CD1c-positive myeloid dendritic cell (primary cell): ENCODE data around the gene C1GALT1.
A peak's percentile ranks its signal among the peaks of the same experiment; 100 is the strongest.

ENCODE experiments used
- DNase-seq: peaks from one replicate; pipeline ENCODE4 v3.0.0-alpha.2; 2016; ENCODE audit errors: extremely low spot score

C1GALT1 gene

GRCh38 chr7:7201578-7202374 is 19.4 kb downstream of the C1GALT1 start:
- no peak for DNase-seq

- no peak for DNase-seq
Observed at GRCh38 chr7:7202375-7202720, 20.0 kb downstream of the C1GALT1 start.

GRCh38 chr7:7203813-7204575 is 21.6 kb downstream of the C1GALT1 start:
- DNase-seq = no peak

- DNase-seq = no peak
Observed at GRCh38 chr7:7207876-7208275, 25.5 kb downstream of the C1GALT1 start.

- DNase-seq = no peak
Observed at GRCh38 chr7:7208520-7208919, 26.2 kb downstream of the C1GALT1 start.

- no peak for DNase-seq
Observed at GRCh38 chr7:7209412-7210050, 27.2 kb downstream of the C1GALT1 start.

GRCh38 chr7:7210475-7211237 is 28.3 kb downstream of the C1GALT1 start:
- DNase-seq = no peak

GRCh38 chr7:7212612-7213011 is 30.3 kb downstream of the C1GALT1 start:
- DNase-seq = no peak

- no peak for DNase-seq
Observed at GRCh38 chr7:7214398-7215347, 32.3 kb downstream of the C1GALT1 start.

GRCh38 chr7:7216279-7216678 is 33.9 kb downstream of the C1GALT1 start:
- no peak for DNase-seq

- peak; percentile 27 for DNase-seq
Observed at GRCh38 chr7:7219216-7219615, 36.9 kb downstream of the C1GALT1 start.

- DNase-seq = no peak
Observed at GRCh38 chr7:7220821-7221220, 38.5 kb downstream of the C1GALT1 start.

- no peak for DNase-seq
Observed at GRCh38 chr7:7221599-7222038, 39.3 kb downstream of the C1GALT1 start.

- no peak for DNase-seq
Observed at GRCh38 chr7:7223250-7223649, 40.9 kb downstream of the C1GALT1 start.

- DNase-seq = no peak
Observed at GRCh38 chr7:7226407-7226806, 44.1 kb downstream of the C1GALT1 start.

- DNase-seq = no peak
Observed at GRCh38 chr7:7228472-7228871, 46.1 kb downstream of the C1GALT1 start.

- no peak for DNase-seq
Observed at GRCh38 chr7:7228967-7229366, 46.6 kb downstream of the C1GALT1 start.

GRCh38 chr7:7231000-7231399 is 48.7 kb downstream of the C1GALT1 start:
- no peak for DNase-seq

GRCh38 chr7:7231865-7232264 is 49.5 kb downstream of the C1GALT1 start:
- DNase-seq = no peak

- no peak for DNase-seq
Observed at GRCh38 chr7:7235347-7235746, 53.0 kb downstream of the C1GALT1 start.

GRCh38 chr7:7236041-7236440 is 53.7 kb downstream of the C1GALT1 start:
- DNase-seq = no peak
